Measurements from ENCODE around the gene APOBEC4. TPM values are rescaled to one million over a fixed set of nuclear protein-coding genes. Genes with fewer than 3 reads are reported as not detected.
A peak's percentile ranks its signal among the peaks of the same experiment; 100 is the strongest.

APOBEC4 gene
- total and polyA plus RNA-seq, 4 donors = 1.4 to 5.3 (median 3.1) TPM

DNA sequence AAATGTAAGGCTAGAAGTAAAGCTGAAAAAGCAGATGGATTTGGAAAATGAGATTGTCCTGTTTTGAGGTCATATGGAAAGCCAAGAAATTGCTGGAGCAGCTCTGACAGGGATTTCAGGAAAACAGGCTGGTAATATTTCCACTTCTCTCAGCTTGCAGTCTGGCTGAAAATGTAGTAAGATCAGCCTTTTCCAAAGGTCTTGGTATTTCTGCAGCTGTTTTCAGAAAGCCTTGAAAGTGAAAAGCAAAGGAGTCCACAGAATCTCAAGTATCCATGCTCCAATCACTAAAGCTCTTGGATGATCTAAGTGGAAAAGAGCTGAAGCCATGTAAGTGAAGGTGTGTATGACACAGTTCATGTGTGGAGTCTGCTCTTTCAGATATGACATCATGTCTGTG lies 41.6 kb upstream of the APOBEC4 start:
- H3K36me3 ChIP-seq (ENCODE audit: control insufficient read depth in 4 of 4, insufficient read depth in 4 of 4, low read length in 4 of 4) = no peaks in the 10 kb centered on the region
- H3K4me1 ChIP-seq (ENCODE audit: control insufficient read depth in 5 of 5, insufficient read depth in 5 of 5, low read length in 5 of 5) = peaks cover 1 to 30% (median 15%) of the 10 kb centered on the region in 5 donors
- H3K9ac ChIP-seq (ENCODE audit: insufficient read depth in 1 of 2, low read length in 2 of 2) = no peak overlapping the region
- H3K4me3 ChIP-seq = no peak overlapping the region
- DNase-seq = peak in 2 of 3 donors; percentile 51 to 62
- H3K9me3 ChIP-seq (ENCODE audit: control insufficient read depth in 4 of 4, insufficient read depth in 3 of 4, low read length in 3 of 4) = no peaks in the 10 kb centered on the region
- H3K27me3 ChIP-seq (ENCODE audit: control insufficient read depth in 3 of 3, insufficient read depth in 3 of 3, low read length in 2 of 3) = no peaks in the 10 kb centered on the region
- no peak overlapping the region for H3K27ac ChIP-seq (ENCODE audit: low read depth in 1 of 2, low read length in 1 of 2)
- TF ChIP-seq, protein P1, sequence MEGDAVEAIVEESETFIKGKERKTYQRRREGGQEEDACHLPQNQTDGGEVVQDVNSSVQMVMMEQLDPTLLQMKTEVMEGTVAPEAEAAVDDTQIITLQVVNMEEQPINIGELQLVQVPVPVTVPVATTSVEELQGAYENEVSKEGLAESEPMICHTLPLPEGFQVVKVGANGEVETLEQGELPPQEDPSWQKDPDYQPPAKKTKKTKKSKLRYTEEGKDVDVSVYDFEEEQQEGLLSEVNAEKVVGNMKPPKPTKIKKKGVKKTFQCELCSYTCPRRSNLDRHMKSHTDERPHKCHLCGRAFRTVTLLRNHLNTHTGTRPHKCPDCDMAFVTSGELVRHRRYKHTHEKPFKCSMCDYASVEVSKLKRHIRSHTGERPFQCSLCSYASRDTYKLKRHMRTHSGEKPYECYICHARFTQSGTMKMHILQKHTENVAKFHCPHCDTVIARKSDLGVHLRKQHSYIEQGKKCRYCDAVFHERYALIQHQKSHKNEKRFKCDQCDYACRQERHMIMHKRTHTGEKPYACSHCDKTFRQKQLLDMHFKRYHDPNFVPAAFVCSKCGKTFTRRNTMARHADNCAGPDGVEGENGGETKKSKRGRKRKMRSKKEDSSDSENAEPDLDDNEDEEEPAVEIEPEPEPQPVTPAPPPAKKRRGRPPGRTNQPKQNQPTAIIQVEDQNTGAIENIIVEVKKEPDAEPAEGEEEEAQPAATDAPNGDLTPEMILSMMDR (IDR thresholded peaks at IDR 0.05; ENCODE audit: control extremely low read depth, extremely low read depth) = no peak
- no peak for ATAC-seq (ENCODE audit: insufficient read depth, low FRiP score)

DNA sequence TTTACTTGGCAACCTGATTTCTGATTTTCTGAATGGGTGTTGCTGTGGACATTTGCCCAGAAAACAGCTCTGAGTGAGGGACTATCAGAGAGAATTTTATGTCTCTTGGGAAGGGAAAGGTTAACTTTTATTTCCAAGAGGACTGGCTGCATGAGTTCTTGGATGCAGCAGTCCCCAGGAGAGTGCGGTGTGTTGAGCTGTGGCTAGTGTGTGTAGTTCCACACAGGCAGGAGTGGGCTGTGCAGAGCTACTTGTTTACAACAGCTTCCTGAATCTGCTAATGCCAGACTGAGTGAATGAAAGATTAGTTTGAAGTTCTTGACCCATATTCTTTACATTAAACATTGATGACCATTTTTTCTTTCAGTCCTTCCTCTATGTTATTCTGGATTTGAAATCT lies 41.0 kb upstream of the APOBEC4 start:
- Histone ChIP-seq H3K9ac (ENCODE audit: insufficient read depth in 1 of 2, low read length in 2 of 2) (no peak overlapping the region), H3K27ac (ENCODE audit: low read depth in 1 of 2, low read length in 1 of 2) (no peak overlapping the region), H3K36me3 (ENCODE audit: control insufficient read depth in 4 of 4, insufficient read depth in 4 of 4, low read length in 4 of 4) (no peaks in the 10 kb centered on the region), H3K9me3 (ENCODE audit: control insufficient read depth in 4 of 4, insufficient read depth in 3 of 4, low read length in 3 of 4) (no peaks in the 10 kb centered on the region), H3K27me3 (ENCODE audit: control insufficient read depth in 3 of 3, insufficient read depth in 3 of 3, low read length in 2 of 3) (no peaks in the 10 kb centered on the region), H3K4me3 (no peak overlapping the region), H3K4me1 (ENCODE audit: control insufficient read depth in 5 of 5, insufficient read depth in 5 of 5, low read length in 5 of 5) (peaks cover 1 to 30% (median 15%) of the 10 kb centered on the region in 5 donors)
- TF ChIP-seq, protein P1 (IDR thresholded peaks at IDR 0.05; ENCODE audit: control extremely low read depth, extremely low read depth) = no peak
- ATAC-seq (ENCODE audit: insufficient read depth, low FRiP score) (no peak), DNase-seq (no peak)
- WGBS, 2 donors = 39 to 41% methylated on average over 1 of the region's 1 CpG

GRCh38 chr1:183693521-183693920 lies 40.4 kb upstream of the APOBEC4 start:
- no peaks in the 10 kb centered on the region for H3K36me3 ChIP-seq (ENCODE audit: control insufficient read depth in 4 of 4, insufficient read depth in 4 of 4, low read length in 4 of 4)
- H3K9me3 ChIP-seq (ENCODE audit: control insufficient read depth in 4 of 4, insufficient read depth in 3 of 4, low read length in 3 of 4) = no peaks in the 10 kb centered on the region
- H3K27me3 ChIP-seq (ENCODE audit: control insufficient read depth in 3 of 3, insufficient read depth in 3 of 3, low read length in 2 of 3) = no peaks in the 10 kb centered on the region
- TF ChIP-seq, protein P1 (IDR thresholded peaks at IDR 0.05; ENCODE audit: control extremely low read depth, extremely low read depth) = no peak
- DNase-seq (no peak), ATAC-seq (ENCODE audit: insufficient read depth, low FRiP score) (no peak)
- H3K9ac ChIP-seq (ENCODE audit: insufficient read depth in 1 of 2, low read length in 2 of 2) = no peak overlapping the region
- H3K4me3 ChIP-seq = no peak overlapping the region
- H3K27ac ChIP-seq (ENCODE audit: low read depth in 1 of 2, low read length in 1 of 2) = peak overlapping the region in 1 of 2 donors; percentile 33
- peaks cover 1 to 28% (median 15%) of the 10 kb centered on the region in 5 donors for H3K4me1 ChIP-seq (ENCODE audit: control insufficient read depth in 5 of 5, insufficient read depth in 5 of 5, low read length in 5 of 5)

DNA sequence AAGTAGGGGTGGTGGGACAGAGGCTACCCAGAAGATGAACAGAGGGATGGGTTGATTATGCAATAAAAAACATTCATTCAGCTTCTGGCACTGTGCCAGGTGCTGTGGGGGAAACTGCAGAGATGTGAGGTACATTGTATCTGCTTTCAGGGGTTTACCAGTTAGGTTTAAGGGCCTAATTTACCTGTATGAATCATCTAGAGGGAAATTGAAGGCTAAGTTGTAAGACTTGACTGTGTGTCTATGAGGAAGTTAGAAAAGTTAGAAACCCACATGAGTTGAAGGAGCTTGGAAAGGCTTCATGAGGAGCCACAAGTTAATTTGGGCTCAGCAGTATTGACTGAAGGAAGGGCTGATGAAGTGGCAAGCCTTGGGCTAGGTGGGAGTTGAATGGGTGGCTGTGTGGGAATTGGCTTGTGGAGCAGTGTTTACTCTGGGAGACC lies 36.7 kb upstream of the APOBEC4 start:
- Histone ChIP-seq H3K27me3 (ENCODE audit: control insufficient read depth in 3 of 3, insufficient read depth in 3 of 3, low read length in 2 of 3) (no peaks in the 10 kb centered on the region), H3K4me1 (ENCODE audit: control insufficient read depth in 5 of 5, insufficient read depth in 5 of 5, low read length in 5 of 5) (peaks cover 1 to 17% (median 11%) of the 10 kb centered on the region in 5 donors), H3K9me3 (ENCODE audit: control insufficient read depth in 4 of 4, insufficient read depth in 3 of 4, low read length in 3 of 4) (no peaks in the 10 kb centered on the region), H3K4me3 (no peak overlapping the region), H3K27ac (ENCODE audit: low read depth in 1 of 2, low read length in 1 of 2) (no peak overlapping the region), H3K9ac (ENCODE audit: insufficient read depth in 1 of 2, low read length in 2 of 2) (no peak overlapping the region), H3K36me3 (ENCODE audit: control insufficient read depth in 4 of 4, insufficient read depth in 4 of 4, low read length in 4 of 4) (no peaks in the 10 kb centered on the region)
- DNase-seq (no peak), ATAC-seq (ENCODE audit: insufficient read depth, low FRiP score) (no peak)
- TF ChIP-seq, protein P1 (IDR thresholded peaks at IDR 0.05; ENCODE audit: control extremely low read depth, extremely low read depth) = no peak

All from lung (tissue), 12 donors.